22Rv1 (cell line): ENCODE results near the gene TMCO4.
A peak's percentile ranks its signal among the peaks of the same experiment; 100 is the strongest.

Source experiments
- H3K27ac ChIP-seq: fragments of 450-650 bp; 2 replicates; pipeline ENCODE4 v1.5.1; 2017
- ZFX ChIP-seq: fragments of 450-650 bp; IDR thresholded peaks from 2 replicates; pipeline ENCODE4 v1.6.1; 2017; ENCODE audit warnings: antibody characterized with exemption, borderline replicate concordance
- TF ChIP-seq, protein P1 (sequence below): fragments of 450-650 bp; IDR thresholded peaks from 2 replicates; pipeline ENCODE4 v1.5.1; 2017; ENCODE audit warnings: mild to moderate bottlenecking

Gene TMCO4

DNA sequence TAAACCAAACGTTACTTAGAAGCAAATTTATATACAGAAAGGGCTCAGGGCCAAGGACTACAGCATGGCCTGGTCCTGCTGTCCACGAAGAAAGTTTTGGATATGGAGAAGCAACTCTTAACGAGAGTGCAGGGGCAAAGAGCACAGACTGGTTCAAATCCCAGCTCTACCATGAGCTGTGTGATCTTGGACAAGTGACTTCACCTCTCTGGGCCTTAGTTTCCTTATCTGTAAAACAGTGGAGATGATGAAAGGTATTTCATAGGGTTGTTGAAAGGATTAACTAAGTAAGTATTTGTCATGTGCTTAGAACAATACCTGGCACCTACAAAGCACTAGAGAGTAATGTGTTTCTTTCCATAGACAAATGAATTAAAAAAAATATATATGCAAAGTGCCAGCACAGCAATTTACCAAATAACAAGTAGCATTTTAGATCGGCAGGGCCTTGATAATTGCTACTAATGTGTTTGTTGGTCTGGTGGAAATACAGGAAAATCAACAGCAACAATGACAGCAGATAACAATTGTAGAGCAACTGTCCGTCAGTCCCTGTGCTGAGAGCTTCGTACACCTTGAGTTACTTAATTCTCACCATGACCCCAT lies 25.4 kb downstream of the TMCO4 start:
- H3K27ac ChIP-seq = no peak overlapping the region

DNA sequence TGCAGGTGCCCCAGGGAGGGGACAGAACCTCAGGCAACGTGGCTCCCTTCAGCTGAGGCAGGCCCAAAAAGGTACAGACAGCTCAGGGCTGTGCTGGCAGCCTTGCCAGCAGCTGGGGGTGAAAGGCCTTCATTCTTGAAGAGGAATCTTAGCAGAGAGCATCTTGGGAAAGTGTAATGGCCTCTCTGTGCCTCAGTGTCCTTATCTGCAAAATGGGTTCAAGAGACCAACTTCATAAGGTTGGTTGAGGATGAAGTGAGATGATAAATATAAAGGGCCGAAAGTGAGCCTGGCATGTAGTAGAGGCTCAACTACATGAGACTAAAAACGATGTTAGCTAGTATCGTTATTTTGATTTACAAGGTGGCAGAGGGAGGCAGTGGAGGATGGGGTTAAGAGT lies 26.2 kb downstream of the TMCO4 start:
- no peak overlapping the region for H3K27ac ChIP-seq
- TF ChIP-seq, protein P1, sequence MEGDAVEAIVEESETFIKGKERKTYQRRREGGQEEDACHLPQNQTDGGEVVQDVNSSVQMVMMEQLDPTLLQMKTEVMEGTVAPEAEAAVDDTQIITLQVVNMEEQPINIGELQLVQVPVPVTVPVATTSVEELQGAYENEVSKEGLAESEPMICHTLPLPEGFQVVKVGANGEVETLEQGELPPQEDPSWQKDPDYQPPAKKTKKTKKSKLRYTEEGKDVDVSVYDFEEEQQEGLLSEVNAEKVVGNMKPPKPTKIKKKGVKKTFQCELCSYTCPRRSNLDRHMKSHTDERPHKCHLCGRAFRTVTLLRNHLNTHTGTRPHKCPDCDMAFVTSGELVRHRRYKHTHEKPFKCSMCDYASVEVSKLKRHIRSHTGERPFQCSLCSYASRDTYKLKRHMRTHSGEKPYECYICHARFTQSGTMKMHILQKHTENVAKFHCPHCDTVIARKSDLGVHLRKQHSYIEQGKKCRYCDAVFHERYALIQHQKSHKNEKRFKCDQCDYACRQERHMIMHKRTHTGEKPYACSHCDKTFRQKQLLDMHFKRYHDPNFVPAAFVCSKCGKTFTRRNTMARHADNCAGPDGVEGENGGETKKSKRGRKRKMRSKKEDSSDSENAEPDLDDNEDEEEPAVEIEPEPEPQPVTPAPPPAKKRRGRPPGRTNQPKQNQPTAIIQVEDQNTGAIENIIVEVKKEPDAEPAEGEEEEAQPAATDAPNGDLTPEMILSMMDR = no peak
- no peak for TF ChIP-seq ZFX

More for the DNA sequence above, 25.4 kb downstream of the TMCO4 start:
- no peak for TF ChIP-seq ZFX
- TF ChIP-seq, protein P1 = no peak

DNA sequence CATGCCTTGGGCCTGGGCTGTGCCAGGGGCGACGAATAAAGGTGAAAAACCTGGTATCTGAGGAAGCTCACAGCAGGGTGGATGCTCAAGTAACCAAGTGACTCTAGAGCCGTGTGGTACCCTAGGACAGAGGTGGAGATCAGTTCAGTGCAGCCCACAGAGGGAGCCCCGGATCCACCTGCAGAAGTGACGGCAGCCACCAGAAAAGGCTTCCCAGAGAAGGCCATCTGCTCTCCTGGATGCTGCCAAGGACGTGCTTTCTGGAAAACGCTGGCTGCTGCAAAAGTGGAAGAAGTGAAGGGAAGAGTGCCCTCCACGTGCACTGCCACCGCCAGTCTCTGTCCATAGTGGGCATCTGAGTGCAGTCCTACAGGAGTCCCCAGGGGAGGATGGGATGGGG lies 27.7 kb downstream of the TMCO4 start:
- H3K27ac ChIP-seq = no peak overlapping the region

DNA sequence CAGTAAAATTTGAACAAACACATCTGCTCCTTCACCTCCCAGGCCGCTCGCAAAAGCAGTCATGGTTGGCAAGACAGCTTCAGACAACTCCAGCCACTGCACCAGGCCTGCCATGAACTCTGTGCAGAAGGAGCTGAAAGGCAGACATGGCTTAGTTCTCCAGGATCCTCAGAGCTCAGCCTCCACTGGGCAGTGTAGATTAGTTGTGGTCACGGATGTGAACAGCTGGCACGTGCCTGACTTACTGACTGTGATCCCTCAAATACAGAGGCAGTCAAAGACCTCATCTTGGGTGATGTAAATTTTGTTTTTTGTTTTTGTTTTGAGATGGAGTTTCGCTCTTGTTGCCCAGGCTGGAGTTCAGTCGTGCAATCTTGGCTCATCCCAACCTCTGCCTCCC lies 28.4 kb downstream of the TMCO4 start:
- no peak overlapping the region for H3K27ac ChIP-seq
- TF ChIP-seq, protein P1 = no peak
- no peak for TF ChIP-seq ZFX

More for the DNA sequence above, 27.7 kb downstream of the TMCO4 start:
- no peak for TF ChIP-seq ZFX
- TF ChIP-seq, protein P1 = no peak

DNA sequence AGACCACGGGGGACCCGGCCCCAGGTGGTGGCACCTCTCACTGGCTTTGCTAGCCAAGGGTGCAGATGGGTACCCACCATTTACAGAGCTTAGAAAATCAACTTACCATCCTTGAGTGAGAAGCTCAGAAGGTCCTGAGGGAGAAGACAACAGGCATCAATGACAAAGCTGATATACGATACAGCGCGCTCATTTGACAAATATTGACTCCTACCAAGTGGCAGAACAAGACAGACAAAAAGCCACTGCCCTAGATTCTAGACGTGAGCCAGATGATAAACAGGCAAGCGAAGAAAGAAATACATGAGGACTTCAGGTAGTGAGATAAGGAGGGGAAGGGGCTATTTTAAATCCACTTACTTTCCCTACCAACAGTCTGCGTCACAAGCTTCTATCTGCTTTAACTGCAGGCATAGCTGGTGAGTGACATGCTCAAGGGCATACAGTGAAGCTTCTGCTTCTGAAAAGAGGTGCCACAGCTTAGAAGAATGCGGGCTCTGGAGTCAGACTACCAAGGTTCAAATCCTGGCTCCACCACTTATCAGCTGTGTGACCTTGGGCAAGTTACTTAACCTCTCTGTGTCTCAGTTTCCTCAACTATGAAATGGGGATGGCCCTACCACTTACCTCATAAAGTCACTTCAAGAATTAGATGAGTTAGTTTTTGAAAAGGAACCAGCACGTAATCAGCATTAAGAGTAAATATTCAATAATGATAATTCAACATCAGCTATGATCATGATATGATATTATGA lies 29.1 kb downstream of the TMCO4 start:
- no peak for TF ChIP-seq ZFX
- TF ChIP-seq, protein P1 = no peak
- H3K27ac ChIP-seq = peak overlapping the region; percentile 40

DNA sequence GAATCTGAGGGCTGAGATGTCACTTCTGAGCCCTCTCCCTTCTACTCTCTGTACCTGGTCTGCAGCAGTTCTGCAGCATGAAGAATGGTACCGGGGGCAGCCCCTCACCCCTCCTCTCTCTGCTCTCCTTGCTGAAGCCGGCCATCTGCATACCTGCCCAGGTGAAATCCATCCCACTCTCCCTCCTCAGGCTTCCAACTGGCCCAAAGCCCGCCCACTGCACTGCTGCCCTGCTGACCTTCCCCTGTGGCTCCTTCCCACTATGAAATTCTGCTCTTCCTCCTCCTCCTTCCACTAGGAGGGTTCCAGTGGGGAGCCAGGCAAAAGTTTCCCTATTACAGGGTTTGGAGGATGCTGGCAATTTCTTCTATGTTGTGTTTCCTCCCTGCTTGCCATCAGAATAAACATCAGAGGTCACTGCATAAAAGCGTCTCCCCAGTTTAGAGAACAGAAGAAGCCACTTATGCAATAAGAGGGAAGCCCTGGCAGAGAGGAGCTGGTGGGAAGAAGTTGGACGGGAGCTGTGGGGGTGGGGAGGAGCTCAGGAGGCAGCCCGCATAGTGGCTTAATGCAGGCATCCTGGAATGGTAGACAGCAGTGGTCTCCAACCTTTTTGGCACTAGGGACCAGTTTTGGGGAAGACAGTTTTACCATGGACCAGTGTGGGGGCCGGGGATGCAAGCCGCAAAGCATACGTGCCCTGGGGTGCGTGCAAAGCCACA lies 30.3 kb downstream of the TMCO4 start:
- H3K27ac ChIP-seq = no peak overlapping the region
- TF ChIP-seq, protein P1 = no peak
- no peak for TF ChIP-seq ZFX
